NCI-H446 (cell line): Measurements from ENCODE around the gene SATB1.

Source experiments
- DNase-seq, 2 experiments: peaks; one replicate each; lab custom pipeline; 2025; lab: John Stamatoyannopoulos, UW

SATB1 gene

GRCh38 chr3:18401300-18401961 lies 23.7 kb downstream of the SATB1 start:
- DNase-seq, result no peak

GRCh38 chr3:18398448-18398847 lies 26.7 kb downstream of the SATB1 start:
- no peak for DNase-seq

GRCh38 chr3:18396428-18396827 lies 28.7 kb downstream of the SATB1 start:
- no peak for DNase-seq

GRCh38 chr3:18394384-18394995 lies 30.6 kb downstream of the SATB1 start:
- DNase-seq, result no peak

- no peak for DNase-seq
Observed at GRCh38 chr3:18393906-18394305, 31.2 kb downstream of the SATB1 start.

GRCh38 chr3:18390024-18390660 lies 35.0 kb downstream of the SATB1 start:
- DNase-seq, result no peak

GRCh38 chr3:18389108-18389733 lies 35.9 kb downstream of the SATB1 start:
- DNase-seq, result peak in 1 of 2 experiments; percentile 1

- no peak for DNase-seq
Observed at GRCh38 chr3:18386274-18386890, 38.8 kb downstream of the SATB1 start.

GRCh38 chr3:18385706-18386105 lies 39.4 kb downstream of the SATB1 start:
- no peak for DNase-seq

GRCh38 chr3:18382760-18383369 lies 42.3 kb downstream of the SATB1 start:
- no peak for DNase-seq

- no peak for DNase-seq
Observed at GRCh38 chr3:18379647-18380046, 45.5 kb downstream of the SATB1 start.

GRCh38 chr3:18378218-18378617 lies 46.9 kb downstream of the SATB1 start:
- no peak for DNase-seq

GRCh38 chr3:18376682-18377081 lies 48.5 kb downstream of the SATB1 start:
- DNase-seq, result no peak

GRCh38 chr3:18372786-18373405 lies 52.2 kb downstream of the SATB1 start:
- DNase-seq, result no peak

GRCh38 chr3:18370672-18371071 lies 54.5 kb downstream of the SATB1 start:
- no peak for DNase-seq

- no peak for DNase-seq
Observed at GRCh38 chr3:18369551-18370185, 55.5 kb downstream of the SATB1 start.

- no peak for DNase-seq
Observed at GRCh38 chr3:18366258-18366657, 58.9 kb downstream of the SATB1 start.

- no peak for DNase-seq
Observed at GRCh38 chr3:18363338-18363737, 61.8 kb downstream of the SATB1 start.

GRCh38 chr3:18357747-18358146 lies 67.4 kb downstream of the SATB1 start:
- no peak for DNase-seq

- no peak for DNase-seq
Observed at GRCh38 chr3:18355832-18356231, 69.3 kb downstream of the SATB1 start.

GRCh38 chr3:18354701-18355100 lies 70.4 kb downstream of the SATB1 start:
- DNase-seq, result no peak
